ENCODE data around the gene CAMSAP2. TPM values are rescaled to one million over a fixed set of nuclear protein-coding genes. Genes with fewer than 3 reads are reported as not detected.

CAMSAP2 gene
- total RNA-seq, 4 donors from 2014 or later = 4.9 to 21.5 (median 8.1) TPM

DNA sequence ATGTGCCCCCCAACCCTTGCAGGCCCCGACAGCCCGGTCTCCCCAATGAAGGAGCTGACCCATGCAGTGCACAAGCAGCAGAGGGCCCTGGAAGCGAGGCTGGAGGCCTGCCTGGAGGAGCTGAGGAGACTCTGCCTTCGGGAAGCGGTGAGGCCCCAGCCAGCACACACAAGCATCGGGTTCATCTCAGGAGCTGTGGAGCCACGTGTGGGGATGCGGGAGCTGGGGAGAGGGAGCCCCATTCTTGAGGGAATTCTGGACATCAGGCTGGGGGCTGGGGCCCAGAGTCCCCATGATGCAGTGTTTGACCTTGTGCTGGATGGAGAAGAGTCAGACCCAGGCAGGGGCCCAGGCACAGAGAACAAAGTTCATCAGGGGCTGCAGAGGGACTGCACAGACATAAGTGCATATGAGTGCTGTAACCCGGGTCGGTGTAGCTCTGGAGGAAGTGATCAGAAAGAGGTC is 160.8 kb downstream of the CAMSAP2 start:
- peak overlapping the region in 2 of 4 donors; percentile 97 to 98 for H3K27ac ChIP-seq
- no peak for DNase-seq
- TF ChIP-seq POLR2A (IDR thresholded peaks at IDR 0.05) = no peak
- TF ChIP-seq, protein P1, sequence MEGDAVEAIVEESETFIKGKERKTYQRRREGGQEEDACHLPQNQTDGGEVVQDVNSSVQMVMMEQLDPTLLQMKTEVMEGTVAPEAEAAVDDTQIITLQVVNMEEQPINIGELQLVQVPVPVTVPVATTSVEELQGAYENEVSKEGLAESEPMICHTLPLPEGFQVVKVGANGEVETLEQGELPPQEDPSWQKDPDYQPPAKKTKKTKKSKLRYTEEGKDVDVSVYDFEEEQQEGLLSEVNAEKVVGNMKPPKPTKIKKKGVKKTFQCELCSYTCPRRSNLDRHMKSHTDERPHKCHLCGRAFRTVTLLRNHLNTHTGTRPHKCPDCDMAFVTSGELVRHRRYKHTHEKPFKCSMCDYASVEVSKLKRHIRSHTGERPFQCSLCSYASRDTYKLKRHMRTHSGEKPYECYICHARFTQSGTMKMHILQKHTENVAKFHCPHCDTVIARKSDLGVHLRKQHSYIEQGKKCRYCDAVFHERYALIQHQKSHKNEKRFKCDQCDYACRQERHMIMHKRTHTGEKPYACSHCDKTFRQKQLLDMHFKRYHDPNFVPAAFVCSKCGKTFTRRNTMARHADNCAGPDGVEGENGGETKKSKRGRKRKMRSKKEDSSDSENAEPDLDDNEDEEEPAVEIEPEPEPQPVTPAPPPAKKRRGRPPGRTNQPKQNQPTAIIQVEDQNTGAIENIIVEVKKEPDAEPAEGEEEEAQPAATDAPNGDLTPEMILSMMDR (IDR thresholded peaks at IDR 0.05) = no peak
- H3K27me3 ChIP-seq = no peaks in the 10 kb centered on the region
- no peaks in the 10 kb centered on the region for H3K9me3 ChIP-seq
- peak overlapping the region in 1 of 4 donors; percentile 76 for H3K4me3 ChIP-seq
- peaks cover 0 to 51% (median 0%) of the 10 kb centered on the region in 3 donors for H3K36me3 ChIP-seq
- peaks cover 0 to 64% (median 0%) of the 10 kb centered on the region in 4 donors for H3K4me1 ChIP-seq

DNA sequence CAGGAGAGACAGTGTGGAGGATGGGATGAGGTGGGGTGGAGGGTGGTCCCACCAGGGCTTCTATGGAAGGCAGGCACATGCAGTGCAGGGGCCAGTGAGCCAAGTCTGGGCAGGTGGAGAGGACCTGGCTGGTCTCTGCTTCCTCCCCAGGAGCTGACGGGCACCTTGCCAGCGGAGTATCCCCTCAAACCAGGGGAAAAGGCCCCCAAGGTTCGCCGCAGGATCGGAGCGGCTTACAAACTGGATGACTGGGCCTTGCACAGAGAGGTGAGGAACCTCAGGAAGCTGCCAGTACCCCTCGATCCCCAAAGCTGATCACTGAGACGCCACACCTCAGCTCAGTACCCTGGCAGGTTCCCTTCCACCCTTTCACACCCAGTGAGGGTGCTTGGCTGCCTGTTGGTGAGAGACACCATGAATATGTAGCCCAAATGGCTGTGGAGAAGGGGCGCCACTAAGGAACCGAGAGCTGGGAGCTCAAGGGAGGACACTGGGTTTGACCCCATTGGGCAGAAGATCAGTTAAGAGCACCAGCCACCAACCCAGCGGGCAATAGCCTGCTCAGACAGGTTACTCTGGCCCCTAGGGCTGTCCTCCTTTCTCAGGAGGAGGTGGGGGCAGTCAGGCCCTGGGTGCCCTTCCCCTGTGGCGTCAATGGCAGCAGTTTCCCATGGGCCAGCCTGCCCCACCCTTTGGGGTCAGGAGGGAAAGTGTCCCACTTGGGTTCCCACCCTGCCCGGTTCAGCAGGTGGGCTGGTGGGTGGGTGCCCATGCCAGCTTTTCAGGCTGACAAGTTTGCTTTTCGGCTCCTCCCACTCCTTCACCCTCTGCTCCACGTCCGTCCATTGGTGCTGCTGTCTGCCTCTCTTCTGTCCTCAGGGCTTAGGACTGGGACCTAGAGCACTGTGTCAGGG is 161.5 kb downstream of the CAMSAP2 start:
- H3K27ac ChIP-seq = peak overlapping the region in 2 of 4 donors; percentile 97 to 98
- no peaks in the 10 kb centered on the region for H3K27me3 ChIP-seq
- no peak for DNase-seq
- peak overlapping the region in 1 of 4 donors; percentile 6 for H3K4me3 ChIP-seq
- TF ChIP-seq, protein P1 (IDR thresholded peaks at IDR 0.05) = no peak
- no peak for TF ChIP-seq POLR2A (IDR thresholded peaks at IDR 0.05)
- peaks cover 0 to 71% (median 0%) of the 10 kb centered on the region in 4 donors for H3K4me1 ChIP-seq
- H3K9me3 ChIP-seq = no peaks in the 10 kb centered on the region
- H3K36me3 ChIP-seq = peaks cover 0 to 51% (median 0%) of the 10 kb centered on the region in 3 donors

DNA sequence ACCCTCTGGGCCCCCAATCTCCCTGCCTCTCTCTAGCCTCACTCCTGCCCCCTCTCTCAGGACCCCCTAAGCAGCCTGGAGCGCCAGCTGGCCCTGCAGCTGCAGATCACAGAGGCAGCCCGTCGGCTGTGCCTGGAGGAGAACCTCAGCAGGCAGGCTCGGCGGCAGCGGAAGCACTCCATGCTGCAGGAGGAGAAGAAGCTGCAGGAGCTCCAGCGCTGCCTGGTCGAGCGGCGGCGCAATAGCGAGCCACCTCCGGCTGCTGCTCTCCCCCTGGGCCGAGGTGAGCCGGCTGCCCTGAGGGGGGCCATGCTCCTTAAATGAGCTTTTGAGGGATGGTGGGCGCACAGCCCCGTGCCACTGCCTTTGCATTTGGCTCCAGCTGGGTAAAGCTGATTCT is 162.2 kb downstream of the CAMSAP2 start:
- Histone ChIP-seq H3K27me3 (no peaks in the 10 kb centered on the region), H3K9me3 (no peaks in the 10 kb centered on the region), H3K4me3 (peak overlapping the region in 1 of 4 donors; percentile 6), H3K4me1 (peaks cover 0 to 77% (median 0%) of the 10 kb centered on the region in 4 donors), H3K27ac (peak overlapping the region in 2 of 4 donors; percentile 97 to 98), H3K36me3 (peaks cover 0 to 51% (median 0%) of the 10 kb centered on the region in 3 donors)
- no peak for DNase-seq
- TF ChIP-seq, protein P1 (IDR thresholded peaks at IDR 0.05) = no peak
- TF ChIP-seq POLR2A (IDR thresholded peaks at IDR 0.05) = no peak

DNA sequence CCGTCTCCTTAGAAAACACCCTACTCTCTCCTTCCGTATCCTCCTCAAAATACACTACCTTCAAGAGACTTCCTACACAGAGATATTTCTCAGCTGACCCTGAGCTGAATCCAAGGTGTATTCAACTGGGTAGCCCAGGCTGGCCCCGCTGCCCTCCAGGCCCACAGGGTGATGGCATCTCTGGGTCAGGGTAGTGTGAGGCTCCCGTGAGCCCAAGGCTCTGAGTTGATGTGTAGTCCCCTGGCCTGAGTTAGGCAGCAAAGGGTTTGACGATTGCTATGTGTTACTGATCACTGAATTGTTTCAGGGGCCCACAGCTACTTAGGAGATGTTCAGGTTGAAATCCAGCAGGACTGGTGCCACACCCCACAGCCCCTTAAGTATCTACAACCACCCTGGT is 162.7 kb downstream of the CAMSAP2 start:
- peaks cover 0 to 77% (median 0%) of the 10 kb centered on the region in 4 donors for H3K4me1 ChIP-seq
- no peak for DNase-seq
- no peak for TF ChIP-seq POLR2A (IDR thresholded peaks at IDR 0.05)
- TF ChIP-seq, protein P1 (IDR thresholded peaks at IDR 0.05) = no peak
- H3K27me3 ChIP-seq = no peaks in the 10 kb centered on the region
- H3K9me3 ChIP-seq = no peaks in the 10 kb centered on the region
- H3K27ac ChIP-seq = peak overlapping the region in 1 of 4 donors; percentile 97
- H3K36me3 ChIP-seq = peaks cover 0 to 51% (median 0%) of the 10 kb centered on the region in 3 donors
- peak overlapping the region in 1 of 4 donors; percentile 6 for H3K4me3 ChIP-seq

DNA sequence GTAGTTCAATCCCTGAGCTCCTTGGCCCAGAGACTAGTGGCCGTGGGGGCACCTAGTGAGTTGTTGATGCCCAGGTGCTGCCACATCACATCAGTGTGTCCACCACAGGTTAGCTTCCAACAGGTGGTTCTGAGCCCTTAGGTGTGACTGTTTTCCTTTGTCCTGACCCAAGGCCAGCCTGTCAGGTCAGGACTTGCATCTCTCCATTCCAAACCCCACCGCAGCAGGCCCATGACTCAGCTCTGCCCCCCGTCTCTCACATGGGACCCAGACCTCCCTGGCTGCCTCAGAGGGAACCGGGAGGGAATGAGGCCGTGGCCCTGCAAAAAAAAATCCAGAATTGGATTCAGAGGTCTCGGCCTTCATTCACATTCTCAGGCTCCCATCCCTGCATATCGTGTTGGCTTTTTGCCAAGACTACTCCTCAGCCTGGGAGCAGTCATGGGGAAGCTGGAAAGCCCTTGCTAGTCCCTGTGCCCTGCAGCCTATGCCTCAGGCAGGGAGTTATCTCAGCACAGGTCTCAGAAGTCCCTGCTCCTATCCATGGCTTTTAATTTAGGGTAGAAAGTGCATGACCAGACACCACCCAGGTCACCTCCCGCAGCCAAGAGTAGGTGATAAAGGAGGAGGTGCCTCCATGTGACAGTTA is 163.2 kb downstream of the CAMSAP2 start:
- no peaks in the 10 kb centered on the region for H3K27me3 ChIP-seq
- no peak for DNase-seq
- H3K4me1 ChIP-seq = peaks cover 0 to 82% (median 3%) of the 10 kb centered on the region in 4 donors
- peak overlapping the region in 2 of 4 donors; percentile 54 to 97 for H3K27ac ChIP-seq
- H3K36me3 ChIP-seq = peaks cover 0 to 51% (median 0%) of the 10 kb centered on the region in 3 donors
- TF ChIP-seq, protein P1 (IDR thresholded peaks at IDR 0.05) = no peak
- TF ChIP-seq POLR2A (IDR thresholded peaks at IDR 0.05) = peak in 1 of 2 donors; percentile 5
- H3K4me3 ChIP-seq = peak overlapping the region in 1 of 4 donors; percentile 6
- no peaks in the 10 kb centered on the region for H3K9me3 ChIP-seq
